Memory B cell (primary cell): Measurements from ENCODE around the gene PHKB.

Experiments used
- ATAC-seq: fragments of 150-1000 bp; cut with Tn5 transposase; 2 replicates; pipeline ENCODE4 v1.10.0; 2021; ENCODE audit warnings: low read depth, mild to moderate bottlenecking, moderate library complexity
- DNase-seq, 2 donors: peaks; one replicate each; pipeline ENCODE4 v3.0.0; 2022; ENCODE audit warnings: low spot score in 2 of 2
- H3K27ac Mint-ChIP-seq: one replicate; pipeline ENCODE4 v1.8.0; 2022; ENCODE audit warnings: mild to moderate bottlenecking, moderate library complexity, mixed read lengths
- H3K27me3 Mint-ChIP-seq: one replicate; pipeline ENCODE4 v1.8.0; 2022; ENCODE audit warnings: mixed read lengths
- H3K36me3 Mint-ChIP-seq: one replicate; pipeline ENCODE4 v1.8.0; 2022; ENCODE audit warnings: mild to moderate bottlenecking, mixed read lengths
- H3K4me1 Mint-ChIP-seq: one replicate; pipeline ENCODE4 v1.8.0; 2022; ENCODE audit warnings: mixed read lengths
- H3K4me3 Mint-ChIP-seq: one replicate; pipeline ENCODE4 v1.8.0; 2022; ENCODE audit warnings: mild to moderate bottlenecking, moderate library complexity, mixed read lengths
- H3K9me3 Mint-ChIP-seq: one replicate; pipeline ENCODE4 v1.8.0; 2022; ENCODE audit warnings: mixed read lengths

The PHKB gene

GRCh38 chr16:47622451-47623176 lies 161.5 kb downstream of the PHKB start:
- no peak for ATAC-seq
- Mint-ChIP-seq H3K4me3 (no peak overlapping the region), H3K27ac (no peak overlapping the region), H3K27me3 (no peaks in the 10 kb centered on the region), H3K9me3 (peaks cover 2% of the 10 kb centered on the region), H3K36me3 (peaks cover 25% of the 10 kb centered on the region), H3K4me1 (peaks cover 7% of the 10 kb centered on the region)
- DNase-seq: no peak

DNA sequence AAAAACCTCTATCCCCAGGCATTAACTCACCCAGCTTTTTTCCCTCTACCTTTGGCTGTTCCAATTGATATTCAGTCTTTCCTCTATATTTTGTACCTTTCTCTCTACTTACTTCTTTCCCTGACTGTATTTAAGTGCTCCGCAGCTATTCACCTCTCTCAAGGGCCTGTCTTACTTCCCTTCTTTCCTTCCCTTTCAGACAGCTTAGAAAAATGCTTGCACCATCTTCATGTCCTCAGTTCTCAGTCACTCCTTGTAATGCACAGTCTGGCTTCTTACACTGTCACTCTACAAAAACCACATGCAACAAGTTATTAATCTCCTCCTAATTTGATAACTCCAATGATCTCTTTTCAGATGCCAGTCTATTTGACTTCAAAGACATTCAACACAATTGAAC lies 163.4 kb downstream of the PHKB start:
- Mint-ChIP-seq H3K4me3 (no peak overlapping the region), H3K27ac (no peak overlapping the region), H3K4me1 (peaks cover 5% of the 10 kb centered on the region), H3K27me3 (no peaks in the 10 kb centered on the region), H3K9me3 (peaks cover 2% of the 10 kb centered on the region), H3K36me3 (peaks cover 17% of the 10 kb centered on the region)
- ATAC-seq (no peak), DNase-seq (no peak)

GRCh38 chr16:47625115-47625567 lies 164.0 kb downstream of the PHKB start:
- Mint-ChIP-seq H3K36me3 (peaks cover 17% of the 10 kb centered on the region), H3K27me3 (no peaks in the 10 kb centered on the region), H3K9me3 (peaks cover 2% of the 10 kb centered on the region), H3K27ac (no peak overlapping the region), H3K4me1 (peaks cover 5% of the 10 kb centered on the region), H3K4me3 (no peak overlapping the region)
- no peak for ATAC-seq
- DNase-seq: no peak

DNA sequence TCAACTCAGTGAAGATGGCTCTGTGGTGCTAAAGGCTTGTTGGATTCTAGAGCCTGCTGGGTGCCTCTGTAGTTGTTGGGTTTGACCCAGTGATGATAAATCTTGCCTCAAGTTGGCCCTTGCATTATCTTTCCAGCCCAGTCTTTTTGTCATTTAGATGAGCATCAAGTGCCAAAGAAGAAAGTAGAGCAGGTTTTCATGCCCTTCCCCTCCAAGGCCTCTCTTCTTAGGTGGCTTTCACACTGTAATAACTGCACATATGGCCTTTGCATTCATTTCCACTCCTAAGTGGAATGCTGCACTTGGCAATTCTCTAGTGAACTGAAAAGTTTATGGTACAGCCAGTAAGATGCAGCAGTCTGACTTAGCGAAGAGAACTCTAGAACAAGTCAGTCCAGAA lies 165.1 kb downstream of the PHKB start:
- H3K9me3 Mint-ChIP-seq: peaks cover 5% of the 10 kb centered on the region
- DNase-seq: no peak
- no peak overlapping the region for H3K4me3 Mint-ChIP-seq
- H3K27ac Mint-ChIP-seq: no peak overlapping the region
- H3K27me3 Mint-ChIP-seq: no peaks in the 10 kb centered on the region
- ATAC-seq: no peak
- peaks cover 7% of the 10 kb centered on the region for H3K4me1 Mint-ChIP-seq
- H3K36me3 Mint-ChIP-seq: peaks cover 21% of the 10 kb centered on the region

- Mint-ChIP-seq H3K4me3 (no peak overlapping the region), H3K4me1 (peaks cover 12% of the 10 kb centered on the region), H3K27ac (no peak overlapping the region), H3K36me3 (peaks cover 26% of the 10 kb centered on the region), H3K27me3 (no peaks in the 10 kb centered on the region), H3K9me3 (peaks cover 8% of the 10 kb centered on the region)
- DNase-seq (no peak), ATAC-seq (no peak)
Measured at GRCh38 chr16:47627085-47627639, 166.0 kb downstream of the PHKB start.

DNA sequence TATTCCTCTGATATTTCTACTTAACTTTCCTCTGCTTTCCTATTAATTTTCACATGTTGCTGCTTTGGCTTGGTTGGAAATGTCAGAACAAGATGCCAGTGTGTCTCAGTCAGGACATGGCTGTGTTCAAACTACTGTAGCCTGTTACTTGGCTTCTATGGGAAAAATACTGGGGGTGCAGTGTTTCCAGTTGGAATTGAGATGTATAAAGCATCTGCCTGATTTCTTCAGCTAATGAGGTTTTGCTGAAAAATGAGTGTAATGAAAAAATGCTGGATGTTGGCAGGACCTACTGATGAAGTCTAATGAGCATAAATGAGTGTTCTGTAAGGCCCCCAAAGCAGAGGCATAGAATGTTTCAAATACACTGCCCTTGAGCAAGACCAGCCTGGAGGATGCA lies 166.6 kb downstream of the PHKB start:
- DNase-seq (no peak), ATAC-seq (no peak)
- H3K4me1 Mint-ChIP-seq: peaks cover 12% of the 10 kb centered on the region
- no peak overlapping the region for H3K4me3 Mint-ChIP-seq
- H3K9me3 Mint-ChIP-seq: peaks cover 8% of the 10 kb centered on the region
- no peak overlapping the region for H3K27ac Mint-ChIP-seq
- H3K36me3 Mint-ChIP-seq: peaks cover 26% of the 10 kb centered on the region
- H3K27me3 Mint-ChIP-seq: no peaks in the 10 kb centered on the region

- no peak overlapping the region for H3K4me3 Mint-ChIP-seq
- H3K27ac Mint-ChIP-seq: no peak overlapping the region
- ATAC-seq (no peak), DNase-seq (no peak)
- peaks cover 8% of the 10 kb centered on the region for H3K9me3 Mint-ChIP-seq
- H3K27me3 Mint-ChIP-seq: no peaks in the 10 kb centered on the region
- H3K36me3 Mint-ChIP-seq: peaks cover 42% of the 10 kb centered on the region
- H3K4me1 Mint-ChIP-seq: peaks cover 16% of the 10 kb centered on the region
Measured at GRCh38 chr16:47631131-47631530, 170.0 kb downstream of the PHKB start.

DNA sequence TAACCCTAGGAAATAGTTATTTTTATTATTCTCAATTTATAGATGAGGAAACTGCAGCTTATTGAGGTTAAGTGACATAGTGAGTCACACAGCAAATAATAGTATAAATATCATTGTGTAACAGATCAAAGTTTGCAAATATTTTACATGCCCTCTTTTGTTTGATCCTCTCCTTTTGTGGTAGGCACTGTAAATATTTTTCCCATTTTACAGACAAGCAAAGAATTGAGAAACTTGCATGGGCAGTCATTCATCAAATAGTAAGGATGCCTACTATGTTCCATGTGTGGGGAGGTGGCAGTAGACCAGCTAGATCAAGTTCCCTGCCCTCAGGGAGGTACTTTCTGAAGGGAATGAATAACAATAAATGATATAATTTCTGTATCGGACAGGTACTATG lies 173.0 kb downstream of the PHKB start:
- H3K36me3 Mint-ChIP-seq: peaks cover 45% of the 10 kb centered on the region
- peaks cover 7% of the 10 kb centered on the region for H3K9me3 Mint-ChIP-seq
- peaks cover 14% of the 10 kb centered on the region for H3K4me1 Mint-ChIP-seq
- no peak overlapping the region for H3K27ac Mint-ChIP-seq
- no peak for DNase-seq
- ATAC-seq: no peak
- H3K4me3 Mint-ChIP-seq: no peak overlapping the region
- H3K27me3 Mint-ChIP-seq: no peaks in the 10 kb centered on the region

GRCh38 chr16:47634727-47635126 lies 173.6 kb downstream of the PHKB start:
- no peak overlapping the region for H3K27ac Mint-ChIP-seq
- H3K4me3 Mint-ChIP-seq: no peak overlapping the region
- peaks cover 14% of the 10 kb centered on the region for H3K4me1 Mint-ChIP-seq
- no peaks in the 10 kb centered on the region for H3K27me3 Mint-ChIP-seq
- DNase-seq (no peak), ATAC-seq (no peak)
- peaks cover 7% of the 10 kb centered on the region for H3K9me3 Mint-ChIP-seq
- H3K36me3 Mint-ChIP-seq: peaks cover 47% of the 10 kb centered on the region

- Mint-ChIP-seq H3K27ac (no peak overlapping the region), H3K4me1 (peaks cover 10% of the 10 kb centered on the region), H3K4me3 (no peak overlapping the region), H3K36me3 (peaks cover 49% of the 10 kb centered on the region), H3K9me3 (peaks cover 2% of the 10 kb centered on the region), H3K27me3 (no peaks in the 10 kb centered on the region)
- DNase-seq: no peak
- ATAC-seq: no peak
Measured at GRCh38 chr16:47636501-47637099, 175.5 kb downstream of the PHKB start.

DNA sequence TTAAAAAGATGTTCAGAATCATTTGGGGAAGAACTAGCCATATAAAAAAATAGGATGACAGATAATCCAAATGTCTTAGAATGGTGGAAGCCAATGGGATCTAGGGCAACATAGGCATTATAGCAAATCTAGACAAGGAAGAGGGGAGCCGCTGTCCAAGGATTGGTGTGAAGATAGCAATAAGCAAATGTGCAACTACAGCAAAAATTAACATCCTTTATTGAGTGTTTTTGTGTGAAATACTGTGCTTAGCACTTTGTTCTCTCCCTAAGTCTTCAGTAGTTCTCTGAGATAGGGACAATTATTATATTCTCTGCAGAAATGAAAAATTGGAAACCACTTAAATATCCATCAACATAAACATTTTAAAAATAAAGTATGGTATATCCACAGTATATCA lies 177.0 kb downstream of the PHKB start:
- Mint-ChIP-seq H3K9me3 (no peaks in the 10 kb centered on the region), H3K4me1 (peaks cover 7% of the 10 kb centered on the region), H3K36me3 (peaks cover 54% of the 10 kb centered on the region), H3K27ac (no peak overlapping the region), H3K27me3 (no peaks in the 10 kb centered on the region), H3K4me3 (no peak overlapping the region)
- ATAC-seq (no peak), DNase-seq (no peak)

GRCh38 chr16:47640661-47641060 lies 179.5 kb downstream of the PHKB start:
- no peak overlapping the region for H3K27ac Mint-ChIP-seq
- DNase-seq (no peak), ATAC-seq (no peak)
- H3K27me3 Mint-ChIP-seq: no peaks in the 10 kb centered on the region
- H3K4me3 Mint-ChIP-seq: no peak overlapping the region
- H3K4me1 Mint-ChIP-seq: no peaks in the 10 kb centered on the region
- H3K9me3 Mint-ChIP-seq: no peaks in the 10 kb centered on the region
- peaks cover 48% of the 10 kb centered on the region for H3K36me3 Mint-ChIP-seq

DNA sequence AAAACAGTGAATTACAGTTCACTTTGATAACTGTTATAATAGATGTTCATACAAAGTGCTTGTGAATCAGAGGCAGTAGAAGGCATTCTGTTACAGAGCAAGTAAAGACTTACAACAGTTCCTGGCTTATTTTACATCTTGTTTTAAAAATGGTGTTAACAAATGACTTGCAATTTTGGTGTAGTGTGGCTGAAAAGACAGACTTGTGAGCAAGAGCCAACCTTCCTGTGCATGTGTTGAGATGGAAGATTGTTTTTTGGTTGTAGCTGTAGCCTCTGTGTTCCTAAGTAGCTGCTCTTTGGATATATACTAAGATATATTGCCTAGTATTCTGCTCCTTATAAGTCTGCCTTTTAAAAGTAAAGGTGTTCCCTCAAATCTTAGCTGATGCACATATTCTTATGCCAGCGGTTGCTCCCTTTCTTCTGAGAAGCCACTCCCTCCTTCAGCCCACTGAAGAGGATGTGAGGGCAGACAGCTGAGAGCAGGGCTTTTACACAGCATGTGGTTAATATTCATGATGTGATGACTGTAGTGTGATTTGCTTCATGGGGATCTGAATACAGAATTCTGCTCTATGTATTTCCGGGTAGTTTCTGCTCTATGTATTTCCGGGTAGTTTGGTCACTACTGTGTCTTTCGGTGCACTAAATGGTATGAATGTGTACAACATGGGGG lies 182.3 kb downstream of the PHKB start:
- no peaks in the 10 kb centered on the region for H3K9me3 Mint-ChIP-seq
- H3K4me1 Mint-ChIP-seq: no peaks in the 10 kb centered on the region
- no peak overlapping the region for H3K27ac Mint-ChIP-seq
- ATAC-seq (no peak), DNase-seq (no peak)
- no peak overlapping the region for H3K4me3 Mint-ChIP-seq
- no peaks in the 10 kb centered on the region for H3K27me3 Mint-ChIP-seq
- peaks cover 34% of the 10 kb centered on the region for H3K36me3 Mint-ChIP-seq

- H3K27ac Mint-ChIP-seq: no peak overlapping the region
- H3K4me3 Mint-ChIP-seq: no peak overlapping the region
- DNase-seq (no peak), ATAC-seq (no peak)
- H3K4me1 Mint-ChIP-seq: no peaks in the 10 kb centered on the region
- H3K36me3 Mint-ChIP-seq: peaks cover 36% of the 10 kb centered on the region
- no peaks in the 10 kb centered on the region for H3K9me3 Mint-ChIP-seq
- no peaks in the 10 kb centered on the region for H3K27me3 Mint-ChIP-seq
Measured at GRCh38 chr16:47644166-47644565, 183.0 kb downstream of the PHKB start.
